MCF 10A (cell line): Measurements from ENCODE around the gene MPDZ. TPM values are rescaled to one million over a fixed set of nuclear protein-coding genes. Genes with fewer than 3 reads are reported as not detected.

Source experiments
- BruUV-seq: library from RNA; stranded (reverse); fragments of 400-500 nt; replicated peaks from 2 replicates; lab custom pipeline; 2021; lab: Mats Ljungman, UMichigan
- CTCF ChIA-PET: fragments of 300-600 bp; sonication (Branson Sonifier 250); formaldehyde crosslinking; extraction: SDS; loops from one replicate; lab custom pipeline; 2021; ENCODE audit warnings: antibody characterized with exemption, inconsistent platforms; lab: Yijun Ruan, JAX
- POLR2A ChIA-PET: fragments of 300-600, 350-650 bp; sonication (Branson Sonifier 250); formaldehyde crosslinking; extraction: SDS; loops from one replicate; lab custom pipeline; 2020; ENCODE audit warnings: antibody characterized with exemption, inconsistent platforms; lab: Yijun Ruan, JAX
- DNase-seq: peaks from one replicate; pipeline ENCODE4 v3.0.0-alpha.2; 2018; ENCODE audit not compliant: unreplicated experiment
- H3K27ac Mint-ChIP-seq: one replicate; pipeline ENCODE4 v1.8.0; 2022; ENCODE audit warnings: mild to moderate bottlenecking, low read depth, mixed read lengths; ENCODE audit not compliant: unreplicated experiment
- H3K27me3 Mint-ChIP-seq: one replicate; pipeline ENCODE4 v1.8.0; 2022; ENCODE audit warnings: mixed read lengths; ENCODE audit not compliant: insufficient read depth, unreplicated experiment
- H3K36me3 Mint-ChIP-seq: one replicate; pipeline ENCODE4 v1.8.0; 2022; ENCODE audit warnings: mild to moderate bottlenecking, moderate library complexity, mixed read lengths; ENCODE audit not compliant: insufficient read depth, unreplicated experiment
- H3K4me1 Mint-ChIP-seq: one replicate; pipeline ENCODE4 v1.8.0; 2022; ENCODE audit warnings: mixed read lengths; ENCODE audit not compliant: insufficient read depth, unreplicated experiment
- H3K4me3 Mint-ChIP-seq: one replicate; pipeline ENCODE4 v1.8.0; 2022; ENCODE audit warnings: mild to moderate bottlenecking, moderate library complexity, mixed read lengths; ENCODE audit not compliant: unreplicated experiment
- H3K9me3 Mint-ChIP-seq: one replicate; pipeline ENCODE4 v1.8.0; 2022; ENCODE audit warnings: mixed read lengths; ENCODE audit not compliant: unreplicated experiment
- CTCF ChIP-seq: fragments of 200-600 bp; IDR thresholded peaks from one replicate; pipeline ENCODE4 v1.8.0; 2022; ENCODE audit warnings: antibody characterized with exemption, mild to moderate bottlenecking; ENCODE audit not compliant: unreplicated experiment
- intact Hi-C: fragments of 100-400 bp; cut with micrococcal nuclease; formaldehyde crosslinking; loops from 2 replicates; pipeline ENCODE4 v1.14.1; 2022
- total RNA-seq: library from RNA; stranded (reverse); gene quantifications from 2 replicates; pipeline ENCODE4 v1.2.3, GENCODE V29; 2022

The MPDZ gene
- total RNA-seq, 1 experiment from 2014 or later: 8.8 TPM

- intact Hi-C loops: no loop called here
- no TSS peak for BruUV-seq
- CTCF ChIA-PET: interaction anchor here (1.2 kb wide), 1 partner anchor 12 kb away, joined by 3 read pairs; the partner anchor contains the start of gene MPDZ
- Mint-ChIP-seq H3K4me3 (no peak overlapping the region), H3K36me3 (no peaks in the 10 kb centered on the region), H3K27ac (no peak overlapping the region), H3K4me1 (no peaks in the 10 kb centered on the region), H3K9me3 (no peaks in the 10 kb centered on the region), H3K27me3 (no peaks in the 10 kb centered on the region)
- DNase-seq: no peak
- POLR2A ChIA-PET: no interaction called here
- TF ChIP-seq CTCF: no peak
These were observed 12.7 kb upstream of the MPDZ start for GRCh38 chr9:13292158-13292557.

GRCh38 chr9:13291718-13292117, 12.2 kb upstream of the MPDZ start:
- no peak for TF ChIP-seq CTCF

GRCh38 chr9:13284011-13284410, 4.5 kb upstream of the MPDZ start:
- DNase-seq: no peak
- ChIA-PET POLR2A (interaction anchor here (0.5 to 1.0 kb wide), 2 partner anchors 10 to 24 kb away, joined by 3 read pairs; no protein-coding TSS in a partner anchor), CTCF (interaction anchor here (0.9 kb wide), 1 partner anchor 68 kb away, joined by 3 read pairs; no protein-coding TSS in a partner anchor)
- Mint-ChIP-seq H3K27ac (no peak overlapping the region), H3K4me1 (no peaks in the 10 kb centered on the region), H3K36me3 (no peaks in the 10 kb centered on the region), H3K4me3 (no peak overlapping the region), H3K9me3 (no peaks in the 10 kb centered on the region), H3K27me3 (no peaks in the 10 kb centered on the region)
- TF ChIP-seq CTCF: no peak
- BruUV-seq: no TSS peak
- intact Hi-C loops: no loop called here

More at GRCh38 chr9:13291718-13292117, 12.2 kb upstream of the MPDZ start:
- Mint-ChIP-seq H3K36me3 (no peaks in the 10 kb centered on the region), H3K27me3 (no peaks in the 10 kb centered on the region), H3K4me1 (no peaks in the 10 kb centered on the region), H3K4me3 (no peak overlapping the region), H3K27ac (no peak overlapping the region), H3K9me3 (no peaks in the 10 kb centered on the region)
- POLR2A ChIA-PET: interaction anchor here (0.6 kb wide), 1 partner anchor 565 kb away, joined by 3 read pairs; no protein-coding TSS in a partner anchor
- DNase-seq: no peak
- CTCF ChIA-PET: interaction anchor here (0.6 to 1.2 kb wide), 2 partner anchors 12 to 203 kb away, joined by 3 read pairs; partner anchors contain the start of gene MPDZ
- intact Hi-C loops: no loop called here
- BruUV-seq: no TSS peak

- H3K27ac Mint-ChIP-seq: no peak overlapping the region
- CTCF ChIA-PET: interaction anchor here (0.5 to 0.6 kb wide), 3 partner anchors 408 to 1097 kb away, joined by 3 to 5 read pairs (median 3); no protein-coding TSS in a partner anchor
These were observed 3.5 kb upstream of the MPDZ start for GRCh38 chr9:13282998-13283397.

More at GRCh38 chr9:13282998-13283397, 3.5 kb upstream of the MPDZ start:
- no TSS peak for BruUV-seq
- DNase-seq: no peak
- H3K4me1 Mint-ChIP-seq: peaks cover 5% of the 10 kb centered on the region
- intact Hi-C loops: no loop called here
- no peaks in the 10 kb centered on the region for H3K9me3 Mint-ChIP-seq
- no peaks in the 10 kb centered on the region for H3K27me3 Mint-ChIP-seq
- TF ChIP-seq CTCF: no peak
- H3K36me3 Mint-ChIP-seq: no peaks in the 10 kb centered on the region
- POLR2A ChIA-PET: interaction anchor here (1.0 kb wide), 1 partner anchor 9 kb away, joined by 3 read pairs; no protein-coding TSS in a partner anchor
- H3K4me3 Mint-ChIP-seq: no peak overlapping the region
